GM12892 (cell line): ENCODE data around the gene PTPDC1.
"Not testable (repeated sequence)": the region's sequence is repeated elsewhere in the genome, so short reads cannot be mapped to it uniquely, and the experiment has no call there.

ENCODE experiments used
- POLR2AphosphoS5 ChIP-seq: IDR thresholded peaks from 2 replicates; pipeline ENCODE4 v1.6.1; 2011; ENCODE audit warnings: low read depth, low read length, control low read depth
- TAF1 ChIP-seq: IDR thresholded peaks from 2 replicates; pipeline ENCODE4 v1.6.1; 2011; ENCODE audit warnings: low read depth, mild to moderate bottlenecking, control low read depth, low read length, borderline replicate concordance

DNA sequence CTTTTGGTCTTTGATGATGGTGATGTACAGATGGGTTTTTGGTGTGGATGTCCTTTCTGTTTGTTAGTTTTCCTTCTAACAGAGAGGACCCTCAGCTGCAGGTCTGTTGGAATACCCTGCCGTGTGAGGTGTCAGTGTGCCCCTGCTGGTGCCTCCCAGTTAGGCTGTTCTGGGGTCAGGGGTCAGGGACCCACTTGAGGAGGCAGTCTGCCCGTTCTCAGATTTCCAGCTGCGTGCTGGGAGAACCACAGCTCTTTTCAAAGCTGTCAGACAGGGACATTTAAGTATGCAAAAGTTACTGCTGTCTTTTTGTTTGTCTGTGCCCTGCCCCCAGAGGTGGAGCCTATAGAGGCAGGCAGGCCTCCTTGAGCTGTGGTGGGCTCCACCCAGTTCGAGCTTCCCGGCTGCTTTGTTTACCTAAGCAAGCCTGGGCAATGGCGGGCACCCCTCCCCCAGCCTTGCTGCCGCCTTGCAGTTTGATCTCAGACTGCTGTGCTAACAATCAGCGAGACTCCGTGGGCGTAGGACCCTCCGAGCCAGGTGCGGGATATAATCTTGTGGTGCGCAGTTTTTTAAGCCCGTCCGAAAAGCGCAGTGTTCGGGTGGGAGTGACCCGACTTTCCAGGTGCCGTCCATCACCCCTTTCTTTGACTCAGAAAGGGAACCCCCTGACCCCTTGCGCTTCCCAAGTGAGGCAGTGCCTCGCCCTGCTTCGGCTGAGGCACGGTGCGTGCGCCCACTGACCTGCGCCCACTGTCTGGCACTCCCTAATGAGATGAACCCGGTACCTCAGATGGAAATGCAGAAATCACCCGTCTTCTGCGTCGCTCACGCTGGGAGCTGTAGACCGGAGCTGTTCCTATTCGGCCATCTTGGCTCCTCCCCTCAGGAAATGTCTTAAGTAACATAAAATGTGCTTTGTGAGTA, 10.2 kb downstream of the PTPDC1 start:
- TF ChIP-seq POLR2AphosphoS5, TAF1: not testable (repeated sequence)
